ENCODE measurements around the gene DGKH. TPM values are rescaled to one million over a fixed set of nuclear protein-coding genes. Genes with fewer than 3 reads are reported as not detected.
"Not testable (repeated sequence)": the region's sequence is repeated elsewhere in the genome, so short reads cannot be mapped to it uniquely, and the experiment has no call there.

DGKH gene
- total RNA-seq, 1 experiment from 2014 or later = 25.1 TPM

DNA sequence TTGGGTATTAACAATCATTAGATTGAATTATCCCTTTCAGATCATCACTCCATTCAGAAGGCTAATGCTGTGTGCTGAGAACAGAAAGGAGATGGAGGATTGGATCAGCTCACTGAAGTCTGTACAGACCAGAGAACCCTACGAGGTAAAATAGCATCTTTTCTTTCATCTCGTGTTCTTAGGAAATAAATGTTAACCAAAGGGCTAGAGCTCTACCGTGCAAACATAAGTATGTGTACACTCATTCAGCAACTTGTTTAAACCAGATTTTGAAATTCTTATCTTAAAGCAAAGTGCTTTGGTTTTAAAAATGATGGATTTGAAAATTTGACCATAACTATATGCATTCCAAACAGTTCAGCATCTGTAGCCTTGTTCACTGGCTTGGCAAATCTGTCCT lies 106.8 kb downstream of the DGKH start:
- no peak for DNase-seq (ENCODE audit: low spot score)

DNA sequence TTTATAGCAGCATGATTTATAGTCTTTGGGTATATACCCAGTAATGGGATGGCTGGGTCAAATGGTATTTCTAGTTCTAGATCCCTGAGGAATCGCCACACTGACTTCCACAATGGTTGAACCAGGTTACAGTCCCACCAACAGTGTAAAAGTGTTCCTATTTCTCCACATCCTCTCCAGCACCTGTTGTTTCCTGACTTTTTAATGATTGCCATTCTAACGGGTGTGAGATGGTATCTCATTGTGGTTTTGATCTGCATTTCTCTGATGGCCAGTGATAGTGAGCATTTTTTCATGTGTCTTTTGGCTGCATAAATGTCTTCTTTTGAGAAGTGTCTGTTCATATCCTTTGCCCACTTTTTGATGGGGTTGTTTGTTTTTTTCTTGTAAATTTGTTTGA lies 114.9 kb downstream of the DGKH start:
- DNase-seq (ENCODE audit: low spot score) = not testable (repeated sequence)

DNA sequence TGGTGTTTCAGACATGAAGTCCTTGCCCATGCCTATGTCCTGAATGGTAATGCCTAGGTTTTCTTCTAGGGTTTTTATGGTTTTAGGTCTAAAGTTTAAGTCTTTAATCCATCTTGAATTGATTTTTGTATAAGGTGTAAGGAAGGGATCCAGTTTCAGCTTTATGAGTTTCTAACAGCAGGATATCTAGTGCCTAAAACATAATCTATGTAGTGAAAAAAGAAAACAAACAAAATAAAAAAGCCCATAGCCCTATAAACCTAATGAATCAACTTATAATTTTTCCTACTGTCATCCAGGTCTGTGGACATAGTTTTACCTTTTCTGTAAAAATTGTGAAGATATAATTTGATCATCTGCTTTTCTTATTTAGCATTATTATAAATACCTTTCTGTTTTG lies 115.5 kb downstream of the DGKH start:
- DNase-seq (ENCODE audit: low spot score) = not testable (repeated sequence)

DNA sequence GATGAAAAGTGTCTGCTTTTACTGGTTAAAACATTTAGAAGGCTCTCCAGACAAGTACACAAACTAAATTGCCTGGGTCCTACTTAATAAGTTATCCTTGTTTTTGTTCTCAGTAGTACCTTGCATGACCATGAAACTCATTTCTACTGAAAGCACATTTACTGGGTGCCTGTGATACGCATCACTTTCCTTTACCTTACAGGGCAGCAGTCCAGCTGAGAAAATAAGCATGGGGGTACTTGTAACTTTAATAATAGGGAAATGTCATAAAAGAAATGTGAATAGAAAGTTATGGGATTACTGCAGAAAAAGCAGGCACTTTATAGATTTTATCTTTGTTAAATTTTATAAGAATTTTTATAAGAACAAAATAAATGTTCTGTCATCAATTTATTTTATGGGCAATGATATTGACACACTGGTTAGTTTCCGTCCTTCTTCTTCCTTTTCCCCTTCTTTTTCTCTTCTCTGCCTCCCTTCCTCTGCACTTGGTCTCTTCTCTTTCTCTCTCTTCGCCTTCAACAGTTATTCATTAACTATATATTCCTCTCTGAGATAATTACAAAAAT lies 116.2 kb downstream of the DGKH start:
- no peak for DNase-seq (ENCODE audit: low spot score)

DNA sequence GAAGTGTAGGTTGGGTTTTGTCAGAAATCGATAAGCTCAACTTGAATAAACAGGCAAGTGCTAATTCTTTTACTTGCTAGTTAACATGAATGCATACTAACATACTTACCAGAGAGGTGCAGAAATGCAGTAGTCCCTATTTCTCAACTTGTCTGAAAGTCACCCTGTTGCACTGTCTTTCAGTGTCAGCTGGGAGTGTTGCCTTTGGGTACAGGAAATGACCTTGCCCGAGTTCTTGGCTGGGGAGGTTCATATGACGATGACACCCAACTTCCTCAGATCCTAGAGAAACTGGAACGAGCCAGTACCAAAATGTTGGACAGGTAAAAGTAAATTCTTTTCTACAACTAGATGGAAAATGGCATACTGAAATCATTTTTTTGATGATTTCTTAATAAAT lies 120.0 kb downstream of the DGKH start:
- no peak for DNase-seq (ENCODE audit: low spot score)

DNA sequence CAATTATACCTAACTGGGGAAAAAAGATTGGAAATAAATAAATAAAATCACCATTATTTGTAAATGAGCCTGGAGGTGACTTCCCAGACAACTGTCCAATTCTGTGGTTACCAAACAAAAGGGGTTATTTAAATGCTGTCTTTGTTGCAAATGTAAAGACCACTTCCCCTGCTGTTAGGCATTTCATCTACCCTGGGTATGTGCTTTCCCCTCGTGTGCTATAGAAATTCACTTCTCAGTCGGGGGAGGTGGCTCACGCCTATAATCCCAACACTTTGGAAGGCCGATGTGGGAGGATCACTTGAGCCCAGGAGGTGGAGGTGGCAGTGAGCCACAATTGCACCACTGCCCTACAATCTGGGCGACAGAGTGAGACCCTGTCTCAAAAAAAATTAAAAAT lies 121.6 kb downstream of the DGKH start:
- no peak for DNase-seq (ENCODE audit: low spot score)

DNA sequence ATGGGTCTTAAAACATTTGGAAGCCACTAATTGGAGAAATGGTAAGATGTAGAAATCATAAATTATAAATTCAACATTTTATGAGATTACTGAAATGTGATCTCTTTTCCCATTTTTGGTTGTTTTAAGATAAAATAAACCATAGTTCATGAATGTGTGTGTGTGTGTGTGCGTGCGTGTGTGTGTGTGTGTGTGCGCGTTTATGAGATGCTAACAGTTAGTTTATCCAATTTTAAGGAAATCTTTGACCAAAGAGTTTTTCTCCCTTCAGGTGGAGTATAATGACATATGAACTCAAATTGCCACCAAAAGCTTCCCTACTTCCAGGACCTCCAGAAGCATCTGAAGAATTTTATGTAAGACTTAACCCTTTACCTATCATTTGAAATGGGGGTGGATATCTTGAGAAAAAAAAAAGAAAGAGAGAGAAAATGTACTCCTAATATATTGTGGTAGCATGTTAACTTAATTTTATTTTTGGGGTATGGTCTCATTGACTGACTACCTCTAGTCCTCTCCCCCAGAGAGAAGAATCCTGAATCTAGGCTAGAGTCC lies 125.4 kb downstream of the DGKH start:
- no peak for DNase-seq (ENCODE audit: low spot score)

DNA sequence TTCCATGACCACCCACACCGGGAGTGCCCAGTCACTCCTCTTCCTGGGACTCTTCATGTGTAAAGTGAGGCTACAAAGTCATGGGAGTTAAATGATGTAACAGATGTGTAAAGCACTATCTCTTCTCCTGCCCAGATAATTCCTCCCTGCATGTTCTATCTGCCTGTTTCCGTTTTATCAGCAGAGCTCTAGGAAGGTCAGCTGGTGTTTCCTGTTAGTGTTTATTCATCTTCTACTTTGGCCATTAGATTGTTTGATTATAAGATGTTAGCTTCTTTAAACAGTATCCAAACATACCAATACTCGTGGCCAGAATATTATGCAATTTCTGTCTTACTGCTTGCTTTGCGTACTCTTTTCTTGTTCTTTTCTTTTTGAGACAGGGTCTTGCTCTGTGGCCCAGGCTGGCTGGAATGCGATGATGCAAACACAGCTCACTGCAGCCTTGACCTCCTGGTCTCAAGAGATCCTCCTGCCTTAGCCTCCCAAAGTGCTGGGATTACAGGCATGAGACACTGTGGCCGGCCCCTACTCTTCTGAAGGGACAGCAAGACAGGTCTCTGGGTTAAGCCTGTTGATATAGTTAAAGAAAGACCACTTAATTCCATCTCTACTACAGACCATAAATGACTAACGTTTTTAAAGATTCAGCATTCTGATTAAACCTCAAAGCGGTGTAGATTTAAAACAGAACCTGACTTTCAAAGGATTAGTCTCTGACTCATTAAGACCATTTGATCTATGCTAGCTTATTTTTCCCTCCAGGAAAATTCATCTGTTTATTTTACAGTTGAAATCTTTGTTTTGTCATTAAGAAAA lies 126.1 kb downstream of the DGKH start:
- DNase-seq (ENCODE audit: low spot score) = no peak

DNA sequence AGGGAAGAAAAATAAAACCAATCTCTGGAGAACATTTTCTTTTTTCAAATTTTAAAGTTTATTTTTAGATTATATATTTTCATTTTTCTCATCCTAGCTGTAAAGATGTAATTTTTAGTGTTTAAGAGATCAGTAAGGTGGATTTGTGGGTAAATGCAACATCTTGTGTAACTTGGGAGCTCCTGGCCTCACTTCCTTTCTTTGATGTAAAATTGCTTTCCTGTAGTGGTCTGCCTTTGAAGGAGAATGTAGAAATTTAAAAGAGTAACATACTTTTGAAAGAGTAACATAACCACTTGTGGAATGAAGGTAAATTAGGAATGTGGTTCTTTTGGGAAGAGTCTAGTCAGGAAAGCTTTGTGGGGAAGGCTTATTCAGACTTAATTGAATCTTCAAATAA lies 127.8 kb downstream of the DGKH start:
- DNase-seq (ENCODE audit: low spot score) = no peak

DNA sequence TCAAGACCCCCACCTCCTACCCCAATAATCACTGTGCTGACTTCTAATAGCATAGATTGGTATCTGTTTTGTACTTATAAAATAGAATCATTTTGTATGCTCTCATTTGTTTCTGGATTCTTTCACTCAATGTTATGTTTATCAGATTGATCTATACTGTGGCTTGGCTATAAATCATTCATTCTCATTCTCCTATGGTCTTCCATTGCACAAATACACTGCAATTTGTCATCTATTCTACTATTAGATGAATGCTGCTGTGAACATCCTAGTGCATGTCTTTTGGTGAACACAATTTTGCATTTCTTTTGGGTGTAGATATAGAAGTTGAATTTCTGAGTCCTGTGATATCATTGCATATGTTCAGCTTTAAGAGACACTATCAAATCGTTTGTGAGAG lies 128.7 kb downstream of the DGKH start:
- DNase-seq (ENCODE audit: low spot score) = no peak

DNA sequence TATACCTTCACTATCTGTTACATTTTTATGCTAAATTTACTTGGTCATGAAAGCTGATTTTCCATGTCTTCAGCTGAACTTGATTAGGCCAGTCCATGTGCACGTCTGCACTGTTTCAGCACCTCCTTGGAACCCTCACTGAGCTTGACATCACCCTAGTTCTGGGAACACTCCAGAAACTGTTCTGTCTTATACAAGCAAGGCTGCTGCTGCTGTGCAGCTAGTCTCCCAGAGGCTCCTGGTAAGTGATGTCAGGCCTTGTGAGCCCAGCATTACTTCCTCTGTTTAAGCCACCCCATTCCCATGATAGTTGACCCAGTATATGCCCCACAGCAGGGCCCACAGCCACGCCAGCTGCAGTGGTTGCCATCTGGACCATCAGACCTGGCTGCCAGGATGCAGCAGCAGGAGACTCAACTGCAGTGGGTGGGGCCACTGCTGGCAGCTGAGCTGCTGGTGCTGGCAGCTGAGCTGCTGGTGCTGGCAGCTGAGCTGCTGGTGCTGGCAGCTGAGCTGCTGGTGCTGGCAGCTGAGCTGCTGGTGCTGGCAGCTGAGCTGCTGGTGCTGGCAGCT lies 133.0 kb downstream of the DGKH start:
- no peak for DNase-seq (ENCODE audit: low spot score)

DNA sequence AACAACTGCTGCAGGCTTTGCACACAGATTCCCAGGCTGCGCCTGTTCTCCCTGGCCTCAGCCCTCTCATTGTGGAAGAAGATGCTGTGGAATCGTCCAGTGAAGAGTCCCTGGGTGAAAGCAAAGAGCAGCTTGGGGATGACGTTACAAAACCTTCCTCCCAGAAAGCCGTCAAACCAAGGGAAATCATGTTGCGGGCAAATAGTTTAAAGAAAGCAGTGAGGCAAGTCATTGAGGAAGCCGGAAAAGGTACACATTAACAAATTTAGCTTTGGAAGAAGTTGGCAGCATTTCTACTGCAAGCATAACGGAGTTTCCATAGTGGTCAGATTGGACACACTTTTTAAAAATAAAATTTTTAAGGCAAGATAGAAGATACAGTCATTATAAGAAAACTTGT lies 140.6 kb downstream of the DGKH start:
- DNase-seq (ENCODE audit: low spot score) = no peak

DNA sequence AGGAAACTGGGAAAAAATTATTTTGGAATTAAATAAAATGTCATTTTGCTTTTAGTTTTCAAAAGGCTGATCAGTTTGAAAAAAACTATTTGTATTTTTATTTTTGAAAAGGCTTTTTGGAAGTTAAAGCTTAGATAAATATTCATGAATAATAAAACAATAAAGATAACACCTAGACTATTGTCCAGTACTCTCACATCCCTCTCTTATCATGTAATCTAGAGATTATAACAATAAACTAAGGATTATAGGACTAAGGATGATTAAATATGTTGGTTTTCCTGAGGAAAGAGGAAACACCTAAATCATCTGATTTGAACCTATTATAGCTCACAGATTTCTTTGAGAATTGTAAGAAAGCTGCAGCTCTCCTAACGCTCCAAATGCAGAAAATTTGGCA lies 142.1 kb downstream of the DGKH start:
- DNase-seq (ENCODE audit: low spot score) = no peak

DNA sequence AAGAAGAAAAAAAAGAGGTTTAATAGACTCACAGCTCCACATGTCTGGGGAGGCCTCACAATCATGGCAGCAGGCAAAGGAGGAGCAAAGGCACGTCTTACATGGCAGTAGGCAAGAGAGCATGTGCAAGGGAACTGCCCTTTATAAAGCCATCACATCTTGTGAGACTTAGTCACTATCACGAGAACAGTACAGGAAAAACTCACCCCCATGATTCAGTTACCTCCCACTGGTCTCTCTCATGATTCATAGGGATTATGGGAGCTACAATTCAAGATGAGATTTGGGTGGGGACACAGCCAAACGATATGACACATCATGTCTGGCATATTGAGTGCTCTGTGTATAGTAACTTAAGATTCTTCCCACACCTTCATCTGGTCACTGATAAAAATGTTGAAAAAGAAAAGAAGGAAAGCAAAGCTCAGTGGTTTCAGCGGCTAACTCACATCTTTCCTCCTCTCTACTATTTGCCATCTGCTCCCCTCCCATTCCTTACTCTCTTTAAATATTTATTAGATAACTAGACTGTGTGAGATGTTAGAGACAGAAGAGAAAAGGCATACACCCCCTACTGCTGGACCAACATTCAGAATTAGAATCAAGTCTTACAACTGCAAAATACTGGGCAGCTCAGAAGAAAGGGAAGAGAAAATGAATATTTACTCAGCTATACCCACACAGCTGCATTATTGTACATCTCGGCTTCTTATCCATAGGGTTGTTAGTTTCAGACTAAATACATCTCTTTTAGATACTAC lies 163.4 kb downstream of the DGKH start:
- no peak for DNase-seq (ENCODE audit: low spot score)

DNA sequence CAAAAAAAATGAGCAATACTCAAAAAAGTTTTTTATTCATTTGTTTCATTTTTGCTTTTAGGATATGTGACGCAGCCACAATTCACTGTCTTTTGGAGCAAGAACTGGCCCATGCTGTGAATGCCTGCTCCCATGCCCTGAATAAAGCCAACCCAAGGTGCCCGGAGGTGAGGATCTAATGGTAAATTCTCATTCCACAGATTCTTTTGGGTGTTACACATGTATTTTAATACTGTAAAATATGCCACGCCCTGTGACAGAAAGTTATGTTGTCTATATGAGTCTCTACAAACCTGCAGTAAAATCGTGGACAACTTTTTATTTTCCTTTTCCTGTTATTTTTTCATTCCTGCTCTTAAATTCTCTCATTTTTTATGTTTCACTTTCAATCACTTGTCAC lies 166.0 kb downstream of the DGKH start:
- no peak for DNase-seq (ENCODE audit: low spot score)

DNA sequence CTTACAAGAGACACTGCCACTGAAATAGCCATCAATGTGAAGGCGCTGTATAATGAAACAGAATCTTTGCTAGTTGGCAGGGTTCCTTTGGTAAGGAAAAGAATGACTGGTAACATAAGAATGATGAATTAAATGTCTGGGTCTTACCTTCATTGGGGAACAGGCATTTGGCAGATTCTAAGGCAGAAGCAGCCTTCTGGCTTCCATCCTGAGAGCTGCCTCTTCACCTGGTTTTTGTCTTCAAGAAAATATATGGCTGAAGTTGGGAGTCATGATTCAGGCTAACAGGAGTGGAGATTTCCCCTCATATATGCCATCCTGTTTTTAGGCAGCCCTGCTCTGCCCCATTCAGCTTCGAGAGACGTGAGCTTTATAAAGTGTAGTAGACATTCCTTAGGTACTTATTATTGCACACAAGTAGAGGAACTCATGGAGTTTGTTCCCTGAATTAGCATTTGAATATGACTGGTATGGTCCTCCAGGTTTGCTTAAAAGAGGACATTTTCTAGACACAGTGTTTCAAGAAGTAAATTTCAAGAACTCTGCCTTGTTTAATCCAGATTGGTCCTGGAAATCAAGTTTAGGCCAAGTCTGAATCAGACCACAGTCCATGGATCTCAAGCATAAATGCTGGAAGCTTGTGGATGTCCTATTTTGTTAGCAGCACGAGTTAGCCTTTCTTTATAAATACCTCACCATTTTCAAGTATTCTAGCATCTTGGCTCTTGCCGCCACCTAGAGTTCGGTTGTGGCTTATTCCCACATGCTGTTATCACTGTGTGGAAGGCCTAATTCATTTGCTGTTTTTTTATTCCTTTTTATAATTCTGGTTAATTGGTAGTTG lies 167.4 kb downstream of the DGKH start:
- peak; percentile 66 for DNase-seq (ENCODE audit: low spot score)

DNA sequence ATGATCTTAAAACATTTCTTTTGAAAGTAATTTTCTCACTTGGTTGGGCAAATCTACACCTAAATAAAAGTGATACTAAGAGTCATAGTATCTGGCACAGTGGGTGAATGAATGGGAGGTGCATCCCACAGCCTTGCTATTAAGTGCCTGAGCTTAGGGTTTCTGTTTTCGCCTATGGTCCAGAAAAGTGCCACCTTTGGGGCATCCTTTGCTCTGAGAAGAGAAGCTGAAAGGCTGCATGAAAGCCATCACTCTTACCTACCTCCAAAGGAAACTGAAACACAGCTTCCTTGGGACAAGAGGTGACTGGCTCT lies 167.9 kb downstream of the DGKH start:
- DNase-seq (ENCODE audit: low spot score) = no peak

DNA sequence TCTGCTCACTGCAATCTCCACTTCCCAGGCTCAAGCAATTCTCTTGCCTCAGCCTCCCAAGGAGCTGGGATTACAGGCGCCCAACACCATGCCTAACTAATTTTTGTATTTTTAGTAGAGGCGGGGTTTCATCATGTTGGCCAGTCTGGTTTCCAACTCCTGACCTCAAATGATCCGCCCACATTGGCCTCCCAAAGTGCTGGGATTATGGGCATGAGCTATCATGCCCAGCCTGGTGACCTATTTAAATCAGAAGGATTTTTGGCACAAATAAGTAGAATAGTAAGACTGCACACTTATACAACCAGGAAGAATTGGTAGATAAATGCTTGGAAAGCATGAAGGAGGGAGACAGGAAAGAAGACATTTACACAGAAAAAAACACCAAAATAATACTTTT lies 170.1 kb downstream of the DGKH start:
- DNase-seq (ENCODE audit: low spot score) = no peak

DNA sequence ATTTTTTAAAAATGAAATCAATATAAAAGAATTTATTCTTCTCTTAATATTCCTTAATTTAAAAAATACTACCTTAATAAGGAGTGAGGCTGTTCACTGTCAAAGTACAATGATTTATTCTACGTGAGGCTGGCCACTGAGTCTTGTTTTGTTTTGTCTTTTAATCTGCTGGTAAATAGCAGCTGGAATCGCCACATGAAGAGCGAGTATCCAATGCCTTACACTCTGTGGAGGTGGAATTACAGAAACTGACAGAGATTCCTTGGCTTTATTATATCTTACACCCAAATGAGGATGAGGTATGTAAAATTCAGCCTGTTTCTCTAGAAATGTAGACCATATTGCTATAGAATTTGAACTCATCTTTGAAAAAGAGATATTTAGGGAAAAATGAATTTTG lies 170.6 kb downstream of the DGKH start:
- DNase-seq (ENCODE audit: low spot score) = no peak

DNA sequence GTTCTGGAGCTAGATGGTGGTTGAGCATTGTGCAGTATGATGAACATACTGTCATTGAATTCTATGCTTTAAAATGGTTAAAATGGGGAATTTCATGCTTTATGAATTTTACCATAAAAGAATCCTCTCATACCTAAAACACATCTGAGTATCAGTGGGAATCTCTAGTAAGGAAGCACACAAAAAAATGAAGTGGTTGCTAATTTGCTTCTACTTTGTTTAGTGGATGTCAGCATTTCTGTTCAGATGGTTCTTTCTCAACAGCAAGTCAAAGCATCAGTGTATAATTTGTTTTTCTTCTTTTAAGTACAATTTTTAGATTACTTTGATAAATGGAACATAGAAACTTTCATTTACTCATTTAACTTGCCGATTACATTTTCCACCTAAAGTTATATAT lies 171.4 kb downstream of the DGKH start:
- DNase-seq (ENCODE audit: low spot score) = no peak

DNA sequence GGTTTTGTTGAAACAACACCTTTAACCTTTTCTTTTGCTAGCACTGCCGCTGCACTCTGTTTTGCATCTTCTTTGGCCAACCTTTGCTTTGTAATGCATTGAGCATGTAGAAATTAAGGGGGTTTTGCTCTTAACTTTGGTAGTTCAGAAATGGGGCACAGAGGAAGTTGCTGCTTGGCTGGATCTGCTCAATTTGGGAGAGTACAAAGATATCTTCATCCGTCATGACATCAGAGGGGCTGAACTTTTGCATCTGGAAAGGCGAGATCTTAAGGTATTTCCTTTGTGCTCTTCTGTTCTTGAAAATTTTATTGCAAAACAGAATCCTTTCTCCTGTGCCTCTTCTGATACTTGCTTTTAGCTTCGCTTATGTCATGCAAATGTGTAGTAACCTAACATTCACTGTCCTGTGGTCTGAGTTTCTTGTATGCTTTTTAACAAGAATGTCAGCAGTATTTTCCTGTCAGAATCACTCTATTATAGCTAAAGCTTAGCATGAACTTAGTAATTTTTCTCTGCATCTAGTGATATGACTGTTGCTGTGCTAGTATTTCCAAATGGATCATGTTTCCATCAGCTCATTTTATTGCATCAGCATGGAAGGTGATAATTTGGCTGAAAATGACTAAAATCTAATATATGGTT lies 172.8 kb downstream of the DGKH start:
- DNase-seq (ENCODE audit: low spot score) = no peak
